HG03175 (cell line): ENCODE measurements around the gene KPNA2.

Experiments
- ATAC-seq: cut with Tn5 transposase; IDR thresholded peaks from one replicate; pipeline ENCODE4 v1.9.1; 2021; ENCODE audit warnings: mild to moderate bottlenecking, moderate library complexity; ENCODE audit not compliant: unreplicated experiment

Gene KPNA2

DNA sequence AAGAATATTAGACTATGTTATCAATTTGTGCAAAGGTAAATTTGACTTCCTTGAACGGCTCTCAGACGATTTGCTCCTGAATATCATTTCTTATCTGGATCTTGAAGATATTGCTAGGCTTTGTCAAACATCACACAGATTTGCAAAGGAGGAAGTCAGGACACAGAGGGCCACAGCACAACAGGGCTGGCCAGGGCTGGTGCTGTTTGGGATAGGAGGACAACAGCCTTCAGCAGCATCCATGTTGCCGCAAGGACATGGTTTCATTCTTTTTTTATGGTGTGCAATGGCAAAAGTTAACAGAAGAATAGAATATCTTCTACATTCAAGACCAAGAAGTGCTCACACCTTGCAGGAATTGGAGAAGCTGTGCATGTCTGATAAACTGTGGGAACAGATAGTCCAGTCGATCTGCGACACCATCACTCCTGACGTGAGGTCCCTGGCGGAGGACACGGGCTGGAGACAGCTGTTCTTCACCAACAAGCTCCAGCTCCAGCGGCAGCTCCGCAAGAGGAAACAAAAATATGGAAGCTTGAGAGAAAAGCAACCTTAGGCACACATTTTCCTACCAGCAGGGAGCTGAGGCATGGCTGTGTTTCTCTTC, 59.8 kb downstream of the KPNA2 start:
- no peak for ATAC-seq

DNA sequence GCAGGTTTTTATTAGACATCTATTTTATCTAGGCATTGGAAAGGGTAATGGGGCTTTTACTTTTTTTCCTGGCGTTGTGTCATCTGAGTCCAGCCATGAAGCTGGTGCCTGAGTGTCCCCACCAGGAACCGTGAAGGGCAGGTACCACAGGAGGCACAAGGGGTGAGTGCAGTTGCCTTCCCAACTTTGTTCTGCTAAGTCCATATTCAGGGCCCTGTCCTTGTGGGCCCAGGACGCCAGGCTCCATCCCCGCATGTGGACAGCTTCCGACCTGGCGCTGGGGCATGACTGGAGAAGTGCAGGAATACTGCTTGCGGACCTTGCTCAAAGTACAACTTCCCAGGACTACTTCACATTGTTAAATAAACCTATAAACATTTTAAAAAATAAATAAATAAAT, 60.6 kb downstream of the KPNA2 start:
- no peak for ATAC-seq
